ENCODE results near the gene UBASH3A.

DNA sequence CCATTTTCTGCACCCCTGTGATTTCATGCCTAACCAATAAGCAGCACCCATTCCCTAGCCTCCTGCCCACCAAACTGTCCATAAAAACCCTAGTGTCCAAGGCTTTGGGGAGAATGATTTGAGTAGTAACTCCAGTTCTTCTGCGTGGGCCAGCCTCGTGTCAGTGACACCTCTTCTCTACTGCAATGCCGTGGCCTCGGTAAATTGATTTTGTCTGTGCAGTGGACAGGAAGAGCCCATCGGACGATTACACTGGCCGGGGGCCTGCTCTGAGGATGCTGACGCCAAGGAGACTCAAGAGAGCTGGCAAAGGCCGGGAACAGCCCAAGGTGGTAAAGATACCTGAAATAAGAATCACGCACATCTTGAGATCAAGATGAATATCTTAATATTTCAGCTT is 63.0 kb downstream of the UBASH3A start:
- TF ChIP-seq CTCF (IDR thresholded peaks at IDR 0.05) (no peak), POLR2A (IDR thresholded peaks at IDR 0.05) (no peak)
